Measurements from ENCODE around the gene SELENON. TPM values are rescaled to one million over a fixed set of nuclear protein-coding genes. Genes with fewer than 3 reads are reported as not detected.

SELENON gene
- total RNA-seq = 10 to 100 TPM in 1 of 2 donors, 1 to 10 TPM in 1; 7.8 to 10.1 TPM
- 10 to 100 TPM in 1 of 2 donors, 1 to 10 TPM in 1; 4.3 to 16.1 TPM for polyA plus RNA-seq

GRCh38 chr1:25799935-25800702 is at the start of gene SELENON:
Gene SELENON, plus strand, starts transcription at chr1:25800193. Its CDS starts 38 bp downstream, at chr1:25800231.
- peaks cover 0 to 28% (median 12%) of the 10 kb centered on the region in 4 donors for H3K4me1 ChIP-seq (ENCODE audit: control insufficient read depth in 4 of 4, insufficient read depth in 4 of 4, low read length in 3 of 4)

More at GRCh38 chr1:25799935-25800702, at the start of gene SELENON:
- TF ChIP-seq YY1 (IDR thresholded peaks at IDR 0.05) (no peak), GABPA (IDR thresholded peaks at IDR 0.05 in 1 of 2, conservative IDR thresholded peaks at IDR 0.05 in 1 of 2) (no peak), RXRA (IDR thresholded peaks at IDR 0.05) (no peak), HNF4G (IDR thresholded peaks at IDR 0.05) (no peak), NR2F2 (IDR thresholded peaks at IDR 0.05) (no peak), MAX (IDR thresholded peaks at IDR 0.05) (no peak), FOXA1 (IDR thresholded peaks at IDR 0.05) (no peak), RAD21 (IDR thresholded peaks at IDR 0.05) (no peak), ZBTB33 (IDR thresholded peaks at IDR 0.05) (no peak), TAF1 (conservative IDR thresholded peaks at IDR 0.05) (no peak), ATF3 (IDR thresholded peaks at IDR 0.05) (no peak), JUND (IDR thresholded peaks at IDR 0.05) (no peak), SP1 (IDR thresholded peaks at IDR 0.05) (no peak), HNF4A (conservative IDR thresholded peaks at IDR 0.05) (no peak), CTCF (IDR thresholded peaks at IDR 0.05; ENCODE audit: low read depth, low read length, missing input control) (no peak), FOXA2 (IDR thresholded peaks at IDR 0.05) (no peak), REST (IDR thresholded peaks at IDR 0.05) (no peak), EGR1 (IDR thresholded peaks at IDR 0.05; ENCODE audit: low read depth in 2 of 2) (no peak)
- 1% methylated on average over 91 of the region's 91 CpGs for WGBS
- peaks cover 0 to under 1% (median 0%) of the 10 kb centered on the region in 4 donors for H3K36me3 ChIP-seq (ENCODE audit: control insufficient read depth in 4 of 4, insufficient read depth in 3 of 4, low read depth in 1 of 4, low read length in 3 of 4)
- peak within 1 kb of the TSS in 1 of 2 donors; percentile 58 for H3K9ac ChIP-seq (ENCODE audit: low read depth in 1 of 2, low read length in 2 of 2)
- H3K9me3 ChIP-seq (ENCODE audit: control insufficient read depth in 4 of 4, low read length in 3 of 4) = no peaks in the 10 kb centered on the region
- H3K27me3 ChIP-seq (ENCODE audit: control insufficient read depth in 4 of 4, insufficient read depth in 4 of 4, low read length in 3 of 4) = no peaks in the 10 kb centered on the region
- peak; percentile 63 for DNase-seq (ENCODE audit: low spot score)
- H3K4me3 ChIP-seq (ENCODE audit: low read depth in 1 of 3, low read length in 3 of 3) = peak within 1 kb of the TSS in 2 of 3 donors; percentile 64 to 82
- peak within 1 kb of the TSS; percentile 38 to 52 for H3K27ac ChIP-seq (ENCODE audit: low read depth in 1 of 2, low read length in 2 of 2)

All from liver (tissue), 9 donors.